Measurements from ENCODE around the gene CHST14. TPM values are rescaled to one million over a fixed set of nuclear protein-coding genes. Genes with fewer than 3 reads are reported as not detected.

The CHST14 gene
- polyA plus RNA-seq, 1 of the 3 experiments (the other 2 are of a cell fraction), result 43.2 TPM

- ChIA-PET CTCF (interaction anchor here (2.0 kb wide), 1 partner anchor 25 kb away, joined by 4 read pairs; no protein-coding TSS in a partner anchor), POLR2A (no interaction called here)
- peaks cover 14 to 21% of the 10 kb centered on the region in 2 experiments; a peak in 3 of 4 replicates for H3K4me1 ChIP-seq (ENCODE audit: control insufficient read depth in 1 of 2, insufficient read depth in 2 of 2, low read depth in 1 of 2, low read length in 1 of 2)
- no peaks in the 10 kb centered on the region for H3K27me3 ChIP-seq (ENCODE audit: insufficient read depth)
- no peaks in the 10 kb centered on the region for H3K9me2 ChIP-seq
- H3K36me3 ChIP-seq (replicated peaks in 1 of 2; ENCODE audit: control insufficient read depth in 1 of 2, insufficient read depth in 2 of 2, low read length in 1 of 2), result peaks cover 4 to 34% of the 10 kb centered on the region in 2 experiments
- H2AFZ ChIP-seq (ENCODE audit: low read depth), result no peak overlapping the region
- DNase-seq, result no peak
- peaks cover 23% of the 10 kb centered on the region for H3F3A ChIP-seq (replicated peaks; ENCODE audit: insufficient read depth)
- H3K27ac ChIP-seq (ENCODE audit: low read depth in 2 of 2, low read length in 1 of 2), result no peak overlapping the region
- no peak overlapping the region for H3K4me3 ChIP-seq (ENCODE audit: low read depth in 2 of 2, low read length in 1 of 2)
- H3K4me2 ChIP-seq, result no peak overlapping the region
- H3K9me3 ChIP-seq, result no peaks in the 10 kb centered on the region
- H4K20me1 ChIP-seq (ENCODE audit: insufficient read depth), result no peaks in the 10 kb centered on the region
- H3K79me2 ChIP-seq (ENCODE audit: insufficient read depth), result peaks cover 8% of the 10 kb centered on the region; the same call in 1 of the 2 replicates
- TF ChIP-seq EZH2phosphoT487 (IDR thresholded peaks at IDR 0.05; ENCODE audit: borderline replicate concordance, low read depth) (no peak), TEAD4 (IDR thresholded peaks at IDR 0.05; ENCODE audit: borderline replicate concordance, insufficient read depth) (no peak), RCOR1 (IDR thresholded peaks at IDR 0.05; ENCODE audit: low read length) (no peak), RAD21 (IDR thresholded peaks at IDR 0.05; ENCODE audit: low read length) (no peak), CHD2 (IDR thresholded peaks at IDR 0.05; ENCODE audit: low read length, partially characterized antibody) (no peak), NRF1 (IDR thresholded peaks at IDR 0.05; ENCODE audit: low read depth, low read length) (no peak), SIN3A (IDR thresholded peaks at IDR 0.05; ENCODE audit: borderline replicate concordance, low read depth, low read length) (no peak), RXRA (IDR thresholded peaks at IDR 0.05; ENCODE audit: borderline replicate concordance, low read depth) (no peak), NFIC (IDR thresholded peaks at IDR 0.05; ENCODE audit: borderline replicate concordance) (no peak), RFX5 (IDR thresholded peaks at IDR 0.05; ENCODE audit: low read length) (no peak), FOXJ3 (CRISPR knock-in tag; IDR thresholded peaks at IDR 0.05) (no peak), POLR2AphosphoS5 (IDR thresholded peaks at IDR 0.05; ENCODE audit: low read depth, low read length) (no peak), GATA2 (CRISPR knock-in tag; IDR thresholded peaks at IDR 0.05) (no peak), TCF12 (IDR thresholded peaks at IDR 0.05) (no peak), EP300 (IDR thresholded peaks at IDR 0.05; ENCODE audit: borderline replicate concordance in 1 of 2, low read depth in 1 of 2, low read length in 1 of 2) (no peak), FOXM1 (IDR thresholded peaks at IDR 0.05; ENCODE audit: low read depth) (no peak)
- TF ChIP-seq, protein P1, sequence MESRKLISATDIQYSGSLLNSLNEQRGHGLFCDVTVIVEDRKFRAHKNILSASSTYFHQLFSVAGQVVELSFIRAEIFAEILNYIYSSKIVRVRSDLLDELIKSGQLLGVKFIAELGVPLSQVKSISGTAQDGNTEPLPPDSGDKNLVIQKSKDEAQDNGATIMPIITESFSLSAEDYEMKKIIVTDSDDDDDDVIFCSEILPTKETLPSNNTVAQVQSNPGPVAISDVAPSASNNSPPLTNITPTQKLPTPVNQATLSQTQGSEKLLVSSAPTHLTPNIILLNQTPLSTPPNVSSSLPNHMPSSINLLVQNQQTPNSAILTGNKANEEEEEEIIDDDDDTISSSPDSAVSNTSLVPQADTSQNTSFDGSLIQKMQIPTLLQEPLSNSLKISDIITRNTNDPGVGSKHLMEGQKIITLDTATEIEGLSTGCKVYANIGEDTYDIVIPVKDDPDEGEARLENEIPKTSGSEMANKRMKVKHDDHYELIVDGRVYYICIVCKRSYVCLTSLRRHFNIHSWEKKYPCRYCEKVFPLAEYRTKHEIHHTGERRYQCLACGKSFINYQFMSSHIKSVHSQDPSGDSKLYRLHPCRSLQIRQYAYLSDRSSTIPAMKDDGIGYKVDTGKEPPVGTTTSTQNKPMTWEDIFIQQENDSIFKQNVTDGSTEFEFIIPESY (IDR thresholded peaks at IDR 0.05; ENCODE audit: borderline replicate concordance, low read depth), result no peak
- TF ChIP-seq, protein P2, sequence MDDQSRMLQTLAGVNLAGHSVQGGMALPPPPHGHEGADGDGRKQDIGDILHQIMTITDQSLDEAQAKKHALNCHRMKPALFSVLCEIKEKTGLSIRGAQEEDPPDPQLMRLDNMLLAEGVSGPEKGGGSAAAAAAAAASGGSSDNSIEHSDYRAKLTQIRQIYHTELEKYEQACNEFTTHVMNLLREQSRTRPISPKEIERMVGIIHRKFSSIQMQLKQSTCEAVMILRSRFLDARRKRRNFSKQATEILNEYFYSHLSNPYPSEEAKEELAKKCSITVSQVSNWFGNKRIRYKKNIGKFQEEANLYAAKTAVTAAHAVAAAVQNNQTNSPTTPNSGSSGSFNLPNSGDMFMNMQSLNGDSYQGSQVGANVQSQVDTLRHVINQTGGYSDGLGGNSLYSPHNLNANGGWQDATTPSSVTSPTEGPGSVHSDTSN (IDR thresholded peaks at IDR 0.05), result no peak
- H3K9ac ChIP-seq, result no peak overlapping the region
Measured at GRCh38 chr15:40467261-40467615, 3.5 kb upstream of the CHST14 start.

All from SK-N-SH (cell line).